Neural cell (in vitro differentiated cells): Measurements from ENCODE around the gene PHOX2A. TPM values are rescaled to one million over a fixed set of nuclear protein-coding genes. Genes with fewer than 3 reads are reported as not detected.

Experiments used
- H2AFZ ChIP-seq: fragments of 200-600, 300-800 bp; sonication (generic), shearing (Covaris generic); 2 replicates; pipeline ENCODE4 v1.6.0; 2014; ENCODE audit warnings: low read depth, mild to moderate bottlenecking, antibody characterized with exemption, low read length, moderate library complexity
- H3F3A ChIP-seq: fragments of 200-600 bp; shearing (Covaris generic); 2 replicates; pipeline ENCODE4 v1.6.1; 2016; ENCODE audit warnings: mild to moderate bottlenecking, moderate library complexity, mixed read lengths, antibody characterized with exemption, low read length; ENCODE audit not compliant: insufficient read depth, poor library complexity, severe bottlenecking
- H3K27ac ChIP-seq: fragments of 200-600, 300-800 bp; sonication (generic), shearing (Covaris generic); 2 replicates; pipeline ENCODE4 v1.5.1; 2014; ENCODE audit warnings: mild to moderate bottlenecking, low read length, moderate library complexity
- H3K27me3 ChIP-seq: fragments of 300-800, 200-600 bp; sonication (generic), shearing (Covaris generic); 2 replicates; pipeline ENCODE4 v1.6.0; 2014; ENCODE audit warnings: mild to moderate bottlenecking, low read depth, low read length, moderate library complexity; ENCODE audit not compliant: insufficient read depth
- H3K36me3 ChIP-seq: fragments of 300-800, 200-600 bp; sonication (generic), shearing (Covaris generic); 2 replicates; pipeline ENCODE4 v1.5.1; 2014; ENCODE audit warnings: mild to moderate bottlenecking, antibody characterized with exemption, low read length, moderate library complexity; ENCODE audit not compliant: insufficient read depth
- H3K4me2 ChIP-seq: fragments of 300-800, 200-600 bp; sonication (generic), shearing (Covaris generic); 2 replicates; pipeline ENCODE4 v1.6.0; 2014; ENCODE audit warnings: mild to moderate bottlenecking, low read length
- H3K4me3 ChIP-seq: fragments of 300-800, 200-600 bp; sonication (generic), shearing (Covaris generic); 2 replicates; pipeline ENCODE4 v1.5.1; 2014; ENCODE audit warnings: mild to moderate bottlenecking, low read length, moderate library complexity
- H3K79me2 ChIP-seq: fragments of 200-600 bp; shearing (Covaris generic); replicated peaks from 2 replicates; pipeline ENCODE4 v1.6.0; 2014; ENCODE audit warnings: mild to moderate bottlenecking, low read length, moderate library complexity; ENCODE audit not compliant: insufficient read depth
- H3K9ac ChIP-seq: fragments of 300-800, 200-600 bp; sonication (generic), shearing (Covaris generic); 2 replicates; pipeline ENCODE4 v1.6.1; 2016; ENCODE audit warnings: mild to moderate bottlenecking, low read length, mixed read lengths
- H3K9me2 ChIP-seq: fragments of 200-600 bp; shearing (Covaris generic); 2 replicates; pipeline ENCODE4 v1.6.1; 2016; ENCODE audit warnings: mild to moderate bottlenecking, low read length, mixed read lengths; ENCODE audit not compliant: insufficient read depth
- H3K9me3 ChIP-seq: fragments of 200-600, 300-800 bp; sonication (generic), shearing (Covaris generic); 2 replicates; pipeline ENCODE4 v1.6.1; 2016; ENCODE audit warnings: mild to moderate bottlenecking, mixed run types, low read length, moderate library complexity, mixed read lengths
- H4K20me1 ChIP-seq: fragments of 200-600 bp; shearing (Covaris generic); 2 replicates; pipeline ENCODE4 v1.6.1; 2016; ENCODE audit warnings: mild to moderate bottlenecking, mixed run types; ENCODE audit not compliant: insufficient read depth
- EP300 ChIP-seq: fragments of 450-650 bp; conservative IDR thresholded peaks from 2 replicates; pipeline ENCODE4 v1.6.1; 2014; ENCODE audit warnings: antibody characterized with exemption, mild to moderate bottlenecking, moderate library complexity; ENCODE audit not compliant: poor library complexity, severe bottlenecking
- EZH2 ChIP-seq: fragments of 200-600, 300-800 bp; shearing (Covaris generic), sonication (generic); IDR thresholded peaks from 2 replicates; pipeline ENCODE4 v1.6.1; 2014; ENCODE audit warnings: antibody characterized with exemption, low read length, borderline replicate concordance, mild to moderate bottlenecking; ENCODE audit not compliant: insufficient read depth, poor library complexity, severe bottlenecking
- MXI1 ChIP-seq: fragments of 450-650 bp; conservative IDR thresholded peaks from 2 replicates; pipeline ENCODE4 v1.6.1; 2014; ENCODE audit warnings: antibody characterized with exemption, mild to moderate bottlenecking; ENCODE audit not compliant: poor library complexity, severe bottlenecking
- POLR2AphosphoS5 ChIP-seq: IDR thresholded peaks from 2 replicates; pipeline ENCODE4 v1.6.1; 2012
- RAD21 ChIP-seq: fragments of 450-650 bp; conservative IDR thresholded peaks from 2 replicates; pipeline ENCODE4 v1.6.1; 2014; ENCODE audit warnings: antibody characterized with exemption, mild to moderate bottlenecking, moderate library complexity
- SMC3 ChIP-seq: fragments of 450-650 bp; conservative IDR thresholded peaks from 2 replicates; pipeline ENCODE4 v1.6.1; 2014; ENCODE audit warnings: antibody characterized with exemption, mild to moderate bottlenecking, moderate library complexity; ENCODE audit not compliant: poor library complexity
- TAF1 ChIP-seq: IDR thresholded peaks from 2 replicates; pipeline ENCODE4 v1.6.1; 2012; ENCODE audit warnings: low read depth
- polyA plus RNA-seq: library from polyadenylated mRNA; depleted of rRNA; stranded (reverse); fragments of >200 nt; gene quantifications from 2 replicates; pipeline ENCODE4 v1.2.3, GENCODE V29; 2014
- TF ChIP-seq, protein P1 (sequence below): fragments of 450-650 bp; IDR thresholded peaks from 2 replicates; pipeline ENCODE4 v1.5.1; 2014; ENCODE audit warnings: antibody characterized with exemption, mild to moderate bottlenecking, moderate library complexity; ENCODE audit not compliant: poor library complexity, severe bottlenecking
- TF ChIP-seq, protein P2 (sequence below): IDR thresholded peaks from 2 replicates; pipeline ENCODE4 v1.6.1; 2012; ENCODE audit warnings: borderline replicate concordance

Gene PHOX2A
- polyA plus RNA-seq, 1 donor from 2014 or later = not detected

DNA sequence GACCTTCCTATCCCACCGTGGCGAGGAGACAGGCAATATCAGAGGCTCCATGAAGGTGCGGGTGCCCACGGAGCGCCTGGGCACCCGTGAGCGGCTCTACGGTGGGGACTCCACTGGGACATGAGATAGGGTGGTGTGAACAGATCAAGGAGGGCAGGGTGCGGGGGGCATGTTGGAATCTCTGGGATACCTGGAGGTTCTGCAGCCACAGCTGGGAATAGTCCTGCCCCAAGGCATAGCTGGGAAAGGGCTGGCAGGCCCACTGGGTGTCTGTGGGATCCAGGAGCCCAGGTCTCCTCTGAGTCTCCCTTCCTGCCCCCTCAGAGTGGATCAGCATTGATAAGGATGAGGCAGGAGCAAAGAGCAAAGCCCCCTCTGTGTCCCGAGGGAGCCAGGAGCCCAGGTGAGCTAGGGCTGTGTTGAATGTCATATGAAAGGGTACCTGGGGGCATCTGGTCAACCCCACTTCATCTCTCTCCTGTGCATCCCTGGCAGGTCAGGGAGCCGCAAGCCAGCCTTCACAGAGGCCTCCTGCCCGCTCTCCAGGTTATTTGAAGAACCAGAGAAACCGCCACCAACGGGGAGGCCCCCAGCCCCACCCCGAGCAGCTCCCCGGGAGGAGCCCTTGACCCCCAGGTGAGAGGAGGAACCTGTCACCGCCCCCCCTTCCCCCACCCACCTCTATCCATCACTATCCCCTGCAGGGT is 8.5 kb downstream of the PHOX2A start:
- H3K4me2 ChIP-seq = no peak overlapping the region
- TF ChIP-seq SMC3 (no peak), TAF1 (no peak), MXI1 (no peak)
- no peak overlapping the region for H3K9ac ChIP-seq
- H3K79me2 ChIP-seq = no peaks in the 10 kb centered on the region
- no peaks in the 10 kb centered on the region for H3F3A ChIP-seq
- H4K20me1 ChIP-seq = no peaks in the 10 kb centered on the region
- H3K27ac ChIP-seq = no peak overlapping the region
- no peaks in the 10 kb centered on the region for H3K9me2 ChIP-seq
- H2AFZ ChIP-seq = no peak overlapping the region
- no peaks in the 10 kb centered on the region for H3K9me3 ChIP-seq
- H3K4me3 ChIP-seq = no peak overlapping the region
- H3K36me3 ChIP-seq = no peaks in the 10 kb centered on the region
- H3K27me3 ChIP-seq = peaks cover 23% of the 10 kb centered on the region

GRCh38 chr11:72234920-72235319 is 9.1 kb downstream of the PHOX2A start:
- H3K4me2 ChIP-seq = no peak overlapping the region
- no peaks in the 10 kb centered on the region for H3K79me2 ChIP-seq
- H3K27me3 ChIP-seq = peaks cover 17% of the 10 kb centered on the region
- H3K4me3 ChIP-seq = no peak overlapping the region
- no peaks in the 10 kb centered on the region for H3K9me2 ChIP-seq
- H4K20me1 ChIP-seq = no peaks in the 10 kb centered on the region
- no peak overlapping the region for H2AFZ ChIP-seq
- no peak overlapping the region for H3K9ac ChIP-seq
- TF ChIP-seq EZH2 (no peak), MXI1 (no peak), EP300 (no peak), SMC3 (no peak), POLR2AphosphoS5 (no peak), RAD21 (no peak), TAF1 (no peak)
- TF ChIP-seq, protein P1, sequence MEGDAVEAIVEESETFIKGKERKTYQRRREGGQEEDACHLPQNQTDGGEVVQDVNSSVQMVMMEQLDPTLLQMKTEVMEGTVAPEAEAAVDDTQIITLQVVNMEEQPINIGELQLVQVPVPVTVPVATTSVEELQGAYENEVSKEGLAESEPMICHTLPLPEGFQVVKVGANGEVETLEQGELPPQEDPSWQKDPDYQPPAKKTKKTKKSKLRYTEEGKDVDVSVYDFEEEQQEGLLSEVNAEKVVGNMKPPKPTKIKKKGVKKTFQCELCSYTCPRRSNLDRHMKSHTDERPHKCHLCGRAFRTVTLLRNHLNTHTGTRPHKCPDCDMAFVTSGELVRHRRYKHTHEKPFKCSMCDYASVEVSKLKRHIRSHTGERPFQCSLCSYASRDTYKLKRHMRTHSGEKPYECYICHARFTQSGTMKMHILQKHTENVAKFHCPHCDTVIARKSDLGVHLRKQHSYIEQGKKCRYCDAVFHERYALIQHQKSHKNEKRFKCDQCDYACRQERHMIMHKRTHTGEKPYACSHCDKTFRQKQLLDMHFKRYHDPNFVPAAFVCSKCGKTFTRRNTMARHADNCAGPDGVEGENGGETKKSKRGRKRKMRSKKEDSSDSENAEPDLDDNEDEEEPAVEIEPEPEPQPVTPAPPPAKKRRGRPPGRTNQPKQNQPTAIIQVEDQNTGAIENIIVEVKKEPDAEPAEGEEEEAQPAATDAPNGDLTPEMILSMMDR = no peak
- TF ChIP-seq, protein P2, sequence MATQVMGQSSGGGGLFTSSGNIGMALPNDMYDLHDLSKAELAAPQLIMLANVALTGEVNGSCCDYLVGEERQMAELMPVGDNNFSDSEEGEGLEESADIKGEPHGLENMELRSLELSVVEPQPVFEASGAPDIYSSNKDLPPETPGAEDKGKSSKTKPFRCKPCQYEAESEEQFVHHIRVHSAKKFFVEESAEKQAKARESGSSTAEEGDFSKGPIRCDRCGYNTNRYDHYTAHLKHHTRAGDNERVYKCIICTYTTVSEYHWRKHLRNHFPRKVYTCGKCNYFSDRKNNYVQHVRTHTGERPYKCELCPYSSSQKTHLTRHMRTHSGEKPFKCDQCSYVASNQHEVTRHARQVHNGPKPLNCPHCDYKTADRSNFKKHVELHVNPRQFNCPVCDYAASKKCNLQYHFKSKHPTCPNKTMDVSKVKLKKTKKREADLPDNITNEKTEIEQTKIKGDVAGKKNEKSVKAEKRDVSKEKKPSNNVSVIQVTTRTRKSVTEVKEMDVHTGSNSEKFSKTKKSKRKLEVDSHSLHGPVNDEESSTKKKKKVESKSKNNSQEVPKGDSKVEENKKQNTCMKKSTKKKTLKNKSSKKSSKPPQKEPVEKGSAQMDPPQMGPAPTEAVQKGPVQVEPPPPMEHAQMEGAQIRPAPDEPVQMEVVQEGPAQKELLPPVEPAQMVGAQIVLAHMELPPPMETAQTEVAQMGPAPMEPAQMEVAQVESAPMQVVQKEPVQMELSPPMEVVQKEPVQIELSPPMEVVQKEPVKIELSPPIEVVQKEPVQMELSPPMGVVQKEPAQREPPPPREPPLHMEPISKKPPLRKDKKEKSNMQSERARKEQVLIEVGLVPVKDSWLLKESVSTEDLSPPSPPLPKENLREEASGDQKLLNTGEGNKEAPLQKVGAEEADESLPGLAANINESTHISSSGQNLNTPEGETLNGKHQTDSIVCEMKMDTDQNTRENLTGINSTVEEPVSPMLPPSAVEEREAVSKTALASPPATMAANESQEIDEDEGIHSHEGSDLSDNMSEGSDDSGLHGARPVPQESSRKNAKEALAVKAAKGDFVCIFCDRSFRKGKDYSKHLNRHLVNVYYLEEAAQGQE = no peak
- H3K36me3 ChIP-seq = no peaks in the 10 kb centered on the region
- H3F3A ChIP-seq = no peaks in the 10 kb centered on the region
- H3K9me3 ChIP-seq = no peaks in the 10 kb centered on the region
- no peak overlapping the region for H3K27ac ChIP-seq
